Heart left ventricle (tissue), 16 donors: ENCODE results near the gene SHC1. TPM values are rescaled to one million over a fixed set of nuclear protein-coding genes. Genes with fewer than 3 reads are reported as not detected.

Experiments
- ATAC-seq, 4 donors: fragments of 200-7000 bp; cut with Tn5 transposase; one replicate each; pipeline ENCODE4 v1.9.1; 2020 to 2022; ENCODE audit warnings: moderate library complexity in 4 of 4, mild to moderate bottlenecking in 3 of 4, moderate number of reproducible peaks in 1 of 4
- DNase-seq, 5 donors: peaks; one replicate each; pipeline ENCODE4 v3.0.0-alpha.2; 2020
- H3K27ac ChIP-seq, 12 donors: fragments of 200-600 bp; sonication (generic) in 4 of 12; one replicate each; pipeline versions ENCODE4 v1.5.0 to v1.8.0; 2016 to 2022; ENCODE audit warnings: mild to moderate bottlenecking in 2 of 12
- H3K27me3 ChIP-seq, 9 donors: fragments of 200-600 bp; sonication (generic) in 2 of 9; one replicate each; pipeline versions ENCODE4 v1.5.1 to v1.8.0; 2016 to 2022; ENCODE audit warnings: mild to moderate bottlenecking in 3 of 9
- H3K36me3 ChIP-seq, 9 donors: fragments of 200-600 bp; sonication (generic) in 2 of 9; one replicate each; pipeline versions ENCODE4 v1.5.0 to v1.8.0; 2018 to 2022; ENCODE audit warnings: mild to moderate bottlenecking in 2 of 9
- H3K4me1 ChIP-seq, 12 donors: fragments of 200-600 bp; sonication (generic) in 4 of 12; one replicate each; pipeline versions ENCODE4 v1.5.0 to v1.8.0; 2016 to 2022; ENCODE audit warnings: mild to moderate bottlenecking in 3 of 12
- H3K4me3 ChIP-seq, 12 donors: fragments of 200-600 bp; sonication (generic) in 4 of 12; one replicate each; pipeline versions ENCODE4 v1.5.0 to v1.8.0; 2017 to 2022; ENCODE audit warnings: mild to moderate bottlenecking in 9 of 12, moderate library complexity in 4 of 12
- H3K9me3 ChIP-seq, 12 donors: fragments of 200-600 bp; sonication (generic) in 4 of 12; one replicate each; pipeline versions ENCODE4 v1.5.0 to v1.8.0; 2016 to 2022; ENCODE audit warnings: mild to moderate bottlenecking in 1 of 12
- CTCF ChIP-seq, 12 donors: fragments of 200-600 bp; sonication (generic) in 4 of 12; IDR thresholded peaks; one replicate each; pipeline versions ENCODE4 v1.5.0 to v1.8.0; 2018 to 2022; ENCODE audit warnings: antibody characterized with exemption in 12 of 12, mild to moderate bottlenecking in 5 of 12
- POLR2A ChIP-seq, 2 donors: fragments of 450-650 bp; IDR thresholded peaks; one replicate each; pipeline ENCODE4 v1.6.1; 2017; ENCODE audit warnings: antibody characterized with exemption in 2 of 2, mild to moderate bottlenecking in 2 of 2, moderate library complexity in 2 of 2
- whole genome bisulfite sequencing, 4 donors: extraction: QIAGEN DNeasy Blood & Tissue Kit in 2 of 4; methylation state at CpG; one replicate each; pipeline versions ENCODE4 v1.1.5 to v1.1.7; 2013 to 2018; 5-methylcytosine and 5-hydroxymethylcytosine counted together
- intact Hi-C, 10 donors: fragments of 100-400 bp; cut with DNase I; formaldehyde crosslinking; loops; one replicate each; pipeline versions ENCODE4 v1.11.1 to v1.14.2; 2022
- polyA plus RNA-seq, 2 donors: library from polyadenylated mRNA; stranded (reverse); fragments of 200-250 nt; gene quantifications; one replicate each; pipeline ENCODE4 v1.2.3, GENCODE V29; 2013
- total RNA-seq, 9 donors: library from RNA; depleted of rRNA in 2 of 9; stranded (reverse); fragments of >200 nt in 2 of 9; fragmentation: NEBNext Ultra II Directional in 3 of 9; extraction: Animal tissue kit (Norgen Biotek cat#: 25700) in 3 of 9; gene quantifications; one replicate each; pipeline versions ENCODE4 v1.1.0 to v1.2.4, GENCODE V29; 2016 to 2023
- donor health status: ischemic (EF 13 %, LVEDD 7.1; RV severe dilation, severe dysfunction).
- donor health status: healthy with polysubstance abuse.
- donor health status: DM: no; HTN: yes; CAD: no.
- donor health status: DM: no; HTN: no; CAD: no.
- donor health status: ischemic (EF 25% LVEDD 6.9; RV normal size, moderate dysfunction).
- donor health status: ischemic (EF 25% LVEDD 5.7; RV mildly dilated, moderate dysfunction).
- donor health status: healthy.
- donor health status: DM: yes; HTN: yes; CAD: no.
- donor health status: ischemic (EF 35%, LVEDD 5.7; RV mildly dilated, moderate dysfunction).
- donor health status: nonischemic (EF 11% LVEDD 7.7; RV severe dilation, severe dysfunction).
- donor health status: DM: yes; HTN: yes; CAD: no.
- donor health status: PGD.
- donor health status: ischemic (EF 29% LVEDD 5.4; RV normal size, mild dysfunction).
- donor health status: nonischemic (EF 23%, LVEDD 6.1; RV moderate dilation, normal function).

The SHC1 gene
- total and polyA plus RNA-seq, 11 donors, result 23.6 to 115 (median 62.4) TPM

- intact Hi-C loops, result loop anchor here in 5 of 10 donors (5.0 kb wide), 3 partner anchors 42 to 48 kb away; partner anchors contain the start of genes ADAM15 (in 4 of the 5) and PYGO2 (in 1 of the 5)
- no peaks in the 10 kb centered on the region for H3K36me3 ChIP-seq
- peak overlapping the region; percentile 70 to 96 (median 84) for H3K4me3 ChIP-seq
- ATAC-seq (no peak), DNase-seq (no peak)
- no peaks in the 10 kb centered on the region for H3K9me3 ChIP-seq
- H3K27me3 ChIP-seq, result no peaks in the 10 kb centered on the region
- peak overlapping the region; percentile 77 to 98 (median 95) for H3K27ac ChIP-seq
- peaks cover 5 to 72% (median 58%) of the 10 kb centered on the region in 12 donors for H3K4me1 ChIP-seq
- 31 to 44% (median 40%) methylated on average over 5 of the region's 5 CpGs for WGBS, 4 donors
- TF ChIP-seq CTCF (IDR thresholded peaks at IDR 0.05) (no peak), POLR2A (IDR thresholded peaks at IDR 0.05) (no peak)
These were observed 34.0 kb upstream of the SHC1 start for GRCh38 chr1:155004352-155005075.

- no peaks in the 10 kb centered on the region for H3K9me3 ChIP-seq
- ATAC-seq (peak in 2 of 4 donors; percentile 4 to 21), DNase-seq (peak; percentile 80 to 89 (median 85))
- no peaks in the 10 kb centered on the region for H3K27me3 ChIP-seq
- 1 to 2% (median 1%) methylated on average over 26 to 34 of the region's 34 CpGs for WGBS, 4 donors
- H3K4me3 ChIP-seq, result peak overlapping the region; percentile 70 to 96 (median 84)
- peaks cover 5 to 74% (median 60%) of the 10 kb centered on the region in 12 donors for H3K4me1 ChIP-seq
- TF ChIP-seq POLR2A (IDR thresholded peaks at IDR 0.05) (no peak), CTCF (IDR thresholded peaks at IDR 0.05) (no peak)
- no peaks in the 10 kb centered on the region for H3K36me3 ChIP-seq
- intact Hi-C loops, result loop anchor here in 5 of 10 donors (2.0 to 5.0 kb wide), 5 partner anchors 13 to 67 kb away; partner anchors contain the start of genes ADAM15 (in 4 of the 5), PMVK (in 1 of the 5) and PYGO2 (in 1 of the 5)
- H3K27ac ChIP-seq, result peak overlapping the region; percentile 77 to 98 (median 95)
These were observed 33.3 kb upstream of the SHC1 start for GRCh38 chr1:155003766-155004351.

- TF ChIP-seq CTCF (IDR thresholded peaks at IDR 0.05) (no peak), POLR2A (IDR thresholded peaks at IDR 0.05) (no peak)
- no peaks in the 10 kb centered on the region for H3K36me3 ChIP-seq
- peak in 2 of 5 donors; percentile 46 to 52 for DNase-seq
- peaks cover 5 to 73% (median 56%) of the 10 kb centered on the region in 12 donors for H3K4me1 ChIP-seq
- H3K9me3 ChIP-seq, result no peaks in the 10 kb centered on the region
- ATAC-seq, result no peak
- H3K4me3 ChIP-seq, result peak overlapping the region; percentile 70 to 96 (median 84)
- 0 to 1% (median 1%) methylated on average over 26 to 37 of the region's 37 CpGs for WGBS, 4 donors
- intact Hi-C loops, result loop anchor here in 5 of 10 donors (2.0 to 5.0 kb wide), 5 partner anchors 14 to 66 kb away; partner anchors contain the start of genes ADAM15 (in 4 of the 5), PMVK (in 1 of the 5) and PYGO2 (in 1 of the 5)
- no peaks in the 10 kb centered on the region for H3K27me3 ChIP-seq
- peak overlapping the region; percentile 77 to 98 (median 95) for H3K27ac ChIP-seq
These were observed 32.7 kb upstream of the SHC1 start for GRCh38 chr1:155003227-155003765.
